Stomach (tissue), 4 donors: Measurements from ENCODE around the gene ZNF212.

Experiments used
- EP300 ChIP-seq: sonication (generic); formaldehyde crosslinking; IDR thresholded peaks from one replicate; pipeline ENCODE4 v1.6.1; 2017; ENCODE audit warnings: antibody characterized with exemption
- POLR2A ChIP-seq, 4 donors: fragments of 450-650 bp; IDR thresholded peaks; one replicate each; pipeline ENCODE4 v1.6.1; 2016; ENCODE audit warnings: antibody characterized with exemption in 4 of 4, control low read depth in 2 of 4, mild to moderate bottlenecking in 1 of 4, moderate library complexity in 1 of 4
- TF ChIP-seq, protein P1 (sequence below), 7 experiments: fragments of 450-650 bp in 4 of 7; fragments of 200-600 bp in 3 of 7; sonication (generic) in 3 of 7; IDR thresholded peaks; one replicate each; pipeline ENCODE4 v1.5.1; 2016 to 2019; ENCODE audit warnings: antibody characterized with exemption in 7 of 7, control low read depth in 2 of 7, mild to moderate bottlenecking in 1 of 7

DNA sequence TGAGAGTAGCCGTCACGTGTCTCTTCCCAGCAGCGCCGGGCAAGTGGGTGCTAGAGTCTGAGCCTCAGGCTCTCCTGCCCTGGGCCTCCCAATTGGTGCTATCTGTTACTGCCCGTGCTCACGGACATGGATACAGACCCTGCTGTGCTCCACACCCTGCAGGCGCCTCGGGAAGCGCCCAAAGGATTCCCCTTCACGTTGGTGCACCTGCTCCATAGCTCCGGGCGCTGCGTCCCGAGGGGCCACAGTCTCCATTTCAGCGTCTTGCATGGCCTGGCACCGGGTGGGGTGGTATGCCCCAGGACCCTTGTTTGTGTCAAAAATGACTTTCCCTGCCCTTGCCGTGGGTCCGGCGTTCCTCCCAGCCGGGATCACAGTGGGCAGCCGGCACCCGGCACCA is 13.8 kb upstream of the ZNF212 start:
- TF ChIP-seq, protein P1, sequence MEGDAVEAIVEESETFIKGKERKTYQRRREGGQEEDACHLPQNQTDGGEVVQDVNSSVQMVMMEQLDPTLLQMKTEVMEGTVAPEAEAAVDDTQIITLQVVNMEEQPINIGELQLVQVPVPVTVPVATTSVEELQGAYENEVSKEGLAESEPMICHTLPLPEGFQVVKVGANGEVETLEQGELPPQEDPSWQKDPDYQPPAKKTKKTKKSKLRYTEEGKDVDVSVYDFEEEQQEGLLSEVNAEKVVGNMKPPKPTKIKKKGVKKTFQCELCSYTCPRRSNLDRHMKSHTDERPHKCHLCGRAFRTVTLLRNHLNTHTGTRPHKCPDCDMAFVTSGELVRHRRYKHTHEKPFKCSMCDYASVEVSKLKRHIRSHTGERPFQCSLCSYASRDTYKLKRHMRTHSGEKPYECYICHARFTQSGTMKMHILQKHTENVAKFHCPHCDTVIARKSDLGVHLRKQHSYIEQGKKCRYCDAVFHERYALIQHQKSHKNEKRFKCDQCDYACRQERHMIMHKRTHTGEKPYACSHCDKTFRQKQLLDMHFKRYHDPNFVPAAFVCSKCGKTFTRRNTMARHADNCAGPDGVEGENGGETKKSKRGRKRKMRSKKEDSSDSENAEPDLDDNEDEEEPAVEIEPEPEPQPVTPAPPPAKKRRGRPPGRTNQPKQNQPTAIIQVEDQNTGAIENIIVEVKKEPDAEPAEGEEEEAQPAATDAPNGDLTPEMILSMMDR (IDR thresholded peaks at IDR 0.05), result no peak
- TF ChIP-seq POLR2A (IDR thresholded peaks at IDR 0.05) (no peak), EP300 (no peak)
